ENCODE results near the gene PTGR3. TPM values are rescaled to one million over a fixed set of nuclear protein-coding genes. Genes with fewer than 3 reads are reported as not detected.

PTGR3 gene
- total and polyA plus RNA-seq, 2 of the 8 experiments (the other 6 are each of a cell fraction or from before 2014, with no cell fraction given), result 2.0 to 3.6 TPM

DNA sequence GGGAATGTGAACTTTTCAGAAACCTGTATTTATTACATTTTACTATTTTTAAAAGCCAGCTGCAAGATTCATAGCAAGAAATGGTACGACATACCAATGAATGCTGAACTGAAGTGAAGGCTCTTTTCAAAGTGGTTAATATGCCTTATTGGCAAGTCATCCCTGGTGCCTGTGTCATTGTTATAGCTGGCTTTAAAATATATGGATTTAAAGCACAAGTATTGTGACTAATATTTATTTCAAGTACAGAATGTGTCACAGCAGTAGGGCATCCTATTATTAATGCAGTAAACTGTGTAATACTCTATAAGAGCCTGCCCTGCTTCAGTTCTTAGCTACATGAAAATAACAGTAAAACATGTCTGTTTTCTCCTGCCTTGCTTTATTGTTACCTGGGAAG, 12.5 kb upstream of the PTGR3 start (continued):
- no peak for TF ChIP-seq BACH1 (IDR thresholded peaks at IDR 0.05; ENCODE audit: low read length)
- no peak for TF ChIP-seq TBP (IDR thresholded peaks at IDR 0.05; ENCODE audit: low read depth, low read length)

Data from H1 (cell line).